ENCODE data around the gene RCN2.

DNA sequence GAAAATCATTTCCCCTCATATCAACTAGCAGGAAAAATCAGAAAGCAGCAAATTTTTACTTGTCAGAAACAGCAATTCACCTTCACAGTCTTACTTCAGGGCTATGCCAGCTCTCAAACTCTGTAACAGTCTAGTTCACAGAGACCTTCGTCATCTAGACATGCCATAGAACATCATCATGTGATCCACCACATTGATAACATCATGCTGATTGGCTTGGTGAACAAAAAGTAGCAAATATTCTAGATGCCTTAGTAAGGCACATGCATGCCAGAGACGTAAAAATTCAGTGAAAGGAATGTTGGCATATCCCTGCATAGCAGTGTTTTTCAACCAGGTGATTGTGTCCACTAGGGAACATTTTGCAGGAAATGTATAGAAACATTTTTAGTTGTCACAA, 17.8 kb upstream of the RCN2 start:
- TF ChIP-seq, protein P1, sequence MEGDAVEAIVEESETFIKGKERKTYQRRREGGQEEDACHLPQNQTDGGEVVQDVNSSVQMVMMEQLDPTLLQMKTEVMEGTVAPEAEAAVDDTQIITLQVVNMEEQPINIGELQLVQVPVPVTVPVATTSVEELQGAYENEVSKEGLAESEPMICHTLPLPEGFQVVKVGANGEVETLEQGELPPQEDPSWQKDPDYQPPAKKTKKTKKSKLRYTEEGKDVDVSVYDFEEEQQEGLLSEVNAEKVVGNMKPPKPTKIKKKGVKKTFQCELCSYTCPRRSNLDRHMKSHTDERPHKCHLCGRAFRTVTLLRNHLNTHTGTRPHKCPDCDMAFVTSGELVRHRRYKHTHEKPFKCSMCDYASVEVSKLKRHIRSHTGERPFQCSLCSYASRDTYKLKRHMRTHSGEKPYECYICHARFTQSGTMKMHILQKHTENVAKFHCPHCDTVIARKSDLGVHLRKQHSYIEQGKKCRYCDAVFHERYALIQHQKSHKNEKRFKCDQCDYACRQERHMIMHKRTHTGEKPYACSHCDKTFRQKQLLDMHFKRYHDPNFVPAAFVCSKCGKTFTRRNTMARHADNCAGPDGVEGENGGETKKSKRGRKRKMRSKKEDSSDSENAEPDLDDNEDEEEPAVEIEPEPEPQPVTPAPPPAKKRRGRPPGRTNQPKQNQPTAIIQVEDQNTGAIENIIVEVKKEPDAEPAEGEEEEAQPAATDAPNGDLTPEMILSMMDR (IDR thresholded peaks at IDR 0.05) = no peak
- TF ChIP-seq POLR2A (IDR thresholded peaks at IDR 0.05) = no peak

Measured in testis (tissue), 2 donors.